Glutamatergic neuron (in vitro differentiated cells): ENCODE data around the gene FOSL2. TPM values are rescaled to one million over a fixed set of nuclear protein-coding genes. Genes with fewer than 3 reads are reported as not detected.

Experiments
- DNase-seq: peaks from one replicate; pipeline ENCODE4 v3.0.0; 2022
- H3K27ac Mint-ChIP-seq: one replicate; pipeline ENCODE4 v1.8.0; 2020; ENCODE audit warnings: mild to moderate bottlenecking, mixed read lengths, inconsistent platforms; ENCODE audit not compliant: unreplicated experiment
- H3K27me3 Mint-ChIP-seq: one replicate; pipeline ENCODE4 v1.8.0; 2020; ENCODE audit warnings: mild to moderate bottlenecking, moderate library complexity, mixed read lengths, inconsistent platforms; ENCODE audit not compliant: unreplicated experiment
- H3K36me3 Mint-ChIP-seq: one replicate; pipeline ENCODE4 v1.8.0; 2020; ENCODE audit warnings: mild to moderate bottlenecking, mixed read lengths, inconsistent platforms; ENCODE audit not compliant: unreplicated experiment
- H3K4me1 Mint-ChIP-seq: one replicate; pipeline ENCODE4 v1.8.0; 2020; ENCODE audit warnings: mild to moderate bottlenecking, low read depth, mixed read lengths, inconsistent platforms; ENCODE audit not compliant: unreplicated experiment
- H3K4me3 Mint-ChIP-seq: one replicate; pipeline ENCODE4 v1.8.0; 2020; ENCODE audit warnings: mild to moderate bottlenecking, mixed read lengths, inconsistent platforms; ENCODE audit not compliant: unreplicated experiment
- H3K9me3 Mint-ChIP-seq: one replicate; pipeline ENCODE4 v1.8.0; 2020; ENCODE audit warnings: mild to moderate bottlenecking, moderate library complexity, mixed read lengths, inconsistent platforms; ENCODE audit not compliant: unreplicated experiment
- total RNA-seq: library from RNA; stranded (reverse); fragmentation: NEBNext Ultra II Directional; extraction: Animal tissue kit (Norgen Biotek cat#: 25700); gene quantifications from one replicate; pipeline ENCODE4 v1.2.1, GENCODE V29; 2021; ENCODE audit not compliant: unreplicated experiment
- TF ChIP-seq, protein P1 (sequence below): fragments of 200-600 bp; sonication (generic); IDR thresholded peaks from one replicate; pipeline ENCODE4 v1.5.0; 2021; ENCODE audit not compliant: partially characterized antibody, unreplicated experiment

The FOSL2 gene
- total RNA-seq, 1 donor from 2014 or later = 2.6 TPM

DNA sequence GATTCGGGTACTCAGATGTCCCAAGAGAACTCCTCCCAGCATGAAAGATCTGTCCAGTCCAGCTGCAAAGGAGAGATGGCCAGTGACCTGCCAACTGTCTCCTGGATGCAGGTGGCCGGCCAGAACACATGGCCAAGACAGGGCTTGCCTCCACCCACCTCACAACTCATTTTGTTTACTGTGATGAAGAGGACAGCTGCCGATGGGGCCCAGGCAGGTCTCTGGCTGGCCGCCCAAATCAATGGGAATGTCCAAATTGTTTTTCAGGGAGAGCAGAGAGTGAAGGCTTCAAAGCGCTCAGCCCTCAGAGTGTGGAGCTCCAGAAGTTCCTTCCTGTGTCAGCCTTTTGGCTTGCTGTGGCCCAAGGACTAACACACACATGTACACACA is 41.9 kb downstream of the FOSL2 start:
- Mint-ChIP-seq H3K9me3 (peaks cover 3% of the 10 kb centered on the region), H3K27me3 (peaks cover 2% of the 10 kb centered on the region), H3K27ac (no peak overlapping the region), H3K4me1 (peaks cover 3% of the 10 kb centered on the region), H3K36me3 (peaks cover 6% of the 10 kb centered on the region), H3K4me3 (no peak overlapping the region)
- TF ChIP-seq, protein P1, sequence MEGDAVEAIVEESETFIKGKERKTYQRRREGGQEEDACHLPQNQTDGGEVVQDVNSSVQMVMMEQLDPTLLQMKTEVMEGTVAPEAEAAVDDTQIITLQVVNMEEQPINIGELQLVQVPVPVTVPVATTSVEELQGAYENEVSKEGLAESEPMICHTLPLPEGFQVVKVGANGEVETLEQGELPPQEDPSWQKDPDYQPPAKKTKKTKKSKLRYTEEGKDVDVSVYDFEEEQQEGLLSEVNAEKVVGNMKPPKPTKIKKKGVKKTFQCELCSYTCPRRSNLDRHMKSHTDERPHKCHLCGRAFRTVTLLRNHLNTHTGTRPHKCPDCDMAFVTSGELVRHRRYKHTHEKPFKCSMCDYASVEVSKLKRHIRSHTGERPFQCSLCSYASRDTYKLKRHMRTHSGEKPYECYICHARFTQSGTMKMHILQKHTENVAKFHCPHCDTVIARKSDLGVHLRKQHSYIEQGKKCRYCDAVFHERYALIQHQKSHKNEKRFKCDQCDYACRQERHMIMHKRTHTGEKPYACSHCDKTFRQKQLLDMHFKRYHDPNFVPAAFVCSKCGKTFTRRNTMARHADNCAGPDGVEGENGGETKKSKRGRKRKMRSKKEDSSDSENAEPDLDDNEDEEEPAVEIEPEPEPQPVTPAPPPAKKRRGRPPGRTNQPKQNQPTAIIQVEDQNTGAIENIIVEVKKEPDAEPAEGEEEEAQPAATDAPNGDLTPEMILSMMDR = no peak
- no peak for DNase-seq

DNA sequence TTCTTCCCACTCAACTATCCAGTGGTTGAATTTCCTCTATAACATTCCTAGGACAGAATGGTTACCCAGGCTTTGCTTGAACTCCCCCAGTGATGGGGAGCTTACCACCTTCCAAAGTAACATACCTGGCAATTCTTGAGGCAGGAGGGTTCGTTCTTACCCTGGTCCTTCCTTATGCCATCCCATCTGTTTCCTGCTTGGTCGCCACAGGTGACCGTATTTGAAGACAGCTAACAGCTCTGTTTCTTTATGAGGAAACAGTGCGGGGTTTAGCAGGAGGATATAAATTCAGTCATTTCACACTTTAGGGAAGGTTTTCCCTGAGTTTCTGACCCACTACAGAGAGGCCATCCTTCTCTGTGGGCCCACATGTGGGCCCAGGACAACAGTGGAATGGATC is 42.6 kb downstream of the FOSL2 start:
- Mint-ChIP-seq H3K27me3 (peaks cover 2% of the 10 kb centered on the region), H3K4me1 (peaks cover 3% of the 10 kb centered on the region), H3K27ac (no peak overlapping the region), H3K9me3 (peaks cover 3% of the 10 kb centered on the region), H3K4me3 (no peak overlapping the region), H3K36me3 (peaks cover 6% of the 10 kb centered on the region)
- TF ChIP-seq, protein P1 = no peak
- no peak for DNase-seq

DNA sequence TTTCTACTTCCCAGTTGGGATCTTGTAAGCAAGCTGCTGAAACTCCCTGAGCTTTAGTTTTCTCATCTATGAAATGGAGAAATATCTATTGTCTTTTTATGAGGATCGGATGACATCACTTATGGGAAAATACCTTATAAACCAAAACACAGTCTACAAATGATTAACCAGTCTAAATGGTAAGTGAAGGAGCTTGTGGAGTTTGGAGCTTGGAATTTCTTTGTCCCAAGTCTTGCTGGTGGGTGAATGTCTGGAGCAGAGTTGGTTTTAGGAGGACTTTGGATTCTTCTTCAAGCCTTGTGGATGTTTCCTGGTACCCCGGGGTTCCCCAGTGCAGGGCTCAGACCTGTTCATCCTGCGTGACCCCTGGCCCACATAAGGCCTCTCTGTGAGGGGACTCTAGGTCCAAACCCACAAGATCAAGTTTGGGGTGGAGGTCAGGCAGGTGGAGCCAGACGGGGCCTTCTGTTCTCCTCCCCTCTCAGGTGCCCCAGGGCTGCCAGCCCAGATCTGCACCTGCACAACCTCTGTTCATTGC is 43.2 kb downstream of the FOSL2 start:
- H3K27ac Mint-ChIP-seq = no peak overlapping the region
- H3K4me1 Mint-ChIP-seq = peaks cover 3% of the 10 kb centered on the region
- H3K4me3 Mint-ChIP-seq = no peak overlapping the region
- H3K36me3 Mint-ChIP-seq = peaks cover 6% of the 10 kb centered on the region
- TF ChIP-seq, protein P1 = no peak
- H3K9me3 Mint-ChIP-seq = peaks cover 3% of the 10 kb centered on the region
- no peak for DNase-seq
- peaks cover 2% of the 10 kb centered on the region for H3K27me3 Mint-ChIP-seq

DNA sequence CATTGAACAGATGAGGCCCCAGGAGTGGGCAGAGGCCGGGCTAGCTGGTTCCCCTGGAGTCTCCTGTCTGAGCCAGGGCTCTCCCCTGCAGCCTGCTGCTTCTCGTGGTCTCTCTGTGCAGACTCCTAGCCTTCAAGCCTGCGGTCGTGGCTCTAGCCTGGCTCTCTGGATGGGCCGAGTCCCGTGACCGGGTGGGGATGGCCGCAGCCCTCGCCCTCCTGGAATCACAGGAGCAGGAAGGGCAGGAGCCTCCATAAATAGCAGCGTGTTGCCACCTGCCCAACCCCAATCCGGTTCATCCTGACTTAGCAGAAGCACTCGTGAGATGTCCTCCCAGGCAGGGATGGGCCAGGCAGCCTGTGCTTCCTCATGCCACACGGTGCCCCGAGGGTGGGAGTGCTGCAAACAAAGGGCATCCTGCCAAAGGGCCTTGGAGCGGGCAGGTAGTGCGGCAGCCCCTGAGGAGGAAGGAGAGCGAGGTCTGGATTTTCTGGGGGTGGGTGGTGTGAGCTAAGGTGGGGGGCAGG is 43.9 kb downstream of the FOSL2 start:
- H3K27me3 Mint-ChIP-seq = peaks cover 2% of the 10 kb centered on the region
- peaks cover 6% of the 10 kb centered on the region for H3K36me3 Mint-ChIP-seq
- H3K9me3 Mint-ChIP-seq = peaks cover 3% of the 10 kb centered on the region
- H3K27ac Mint-ChIP-seq = no peak overlapping the region
- peaks cover 3% of the 10 kb centered on the region for H3K4me1 Mint-ChIP-seq
- TF ChIP-seq, protein P1 = no peak
- H3K4me3 Mint-ChIP-seq = no peak overlapping the region
- DNase-seq = no peak

DNA sequence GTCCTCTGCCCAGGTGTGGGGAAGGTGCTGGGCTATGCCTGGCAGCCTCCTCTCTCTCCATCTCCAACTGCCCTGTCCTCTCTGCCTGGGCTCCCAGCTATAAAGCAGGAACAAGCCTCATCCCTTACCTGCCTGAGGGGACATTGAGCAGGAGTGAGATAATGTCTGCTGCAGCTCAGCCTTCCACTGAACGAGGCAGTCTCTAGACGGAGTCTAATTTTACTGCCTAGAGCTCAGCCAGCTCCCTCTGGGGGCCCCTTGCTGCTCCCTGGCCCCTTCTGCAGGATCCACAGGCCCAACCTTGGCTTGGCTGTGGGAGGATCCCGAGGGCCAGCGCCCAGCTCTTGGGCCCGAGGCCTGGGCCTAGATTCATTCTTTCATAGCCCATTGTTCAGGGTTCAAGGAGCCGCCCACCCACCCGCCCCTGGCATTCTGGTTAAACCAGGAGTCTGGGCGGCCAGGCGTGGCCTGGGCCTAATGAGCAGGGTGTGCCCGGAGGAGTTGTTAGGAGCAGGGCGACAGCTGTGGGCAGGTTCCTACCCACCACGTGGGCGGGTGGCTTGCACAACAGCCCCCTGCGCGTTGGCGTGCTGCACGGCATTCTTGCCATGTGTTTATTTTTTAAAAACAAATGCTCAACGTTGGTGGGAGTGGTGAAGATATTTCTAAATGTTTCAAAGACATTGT is 44.6 kb downstream of the FOSL2 start:
- Mint-ChIP-seq H3K9me3 (peaks cover 3% of the 10 kb centered on the region), H3K4me1 (peaks cover 3% of the 10 kb centered on the region), H3K27ac (no peak overlapping the region), H3K36me3 (peaks cover 6% of the 10 kb centered on the region), H3K4me3 (no peak overlapping the region), H3K27me3 (peaks cover 2% of the 10 kb centered on the region)
- TF ChIP-seq, protein P1 = no peak
- DNase-seq = no peak
